Suppressor macrophage treated with lipopolysaccharide for 1 hour (primary cell): ENCODE data around the gene NYAP2.

Experiments
- DNase-seq, 3 donors: peaks; one replicate each; pipeline ENCODE4 v3.0.0-alpha.2; 2020 to 2022

Gene NYAP2

DNA sequence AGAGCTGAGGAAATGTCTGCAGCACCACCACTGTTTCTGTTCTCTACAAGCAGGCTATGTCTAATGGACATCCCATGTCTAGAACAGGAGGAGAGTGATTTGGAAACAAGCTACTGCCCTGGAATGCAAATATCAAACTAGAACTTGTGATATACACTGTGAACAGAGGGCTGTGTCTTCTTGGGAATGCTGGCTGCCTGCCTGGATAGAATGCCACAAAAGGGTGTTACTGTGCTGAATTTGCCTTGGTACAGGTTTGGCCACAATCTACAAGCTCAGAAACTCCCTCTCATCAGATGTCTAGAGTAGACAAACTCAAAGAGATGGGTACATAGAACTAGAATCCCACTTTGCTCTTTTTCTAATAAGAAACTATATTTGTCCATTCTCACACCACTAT, 170.5 kb downstream of the NYAP2 start:
- no peak for DNase-seq

- DNase-seq, result no peak
Observed at GRCh38 chr2:225573603-225574002, 174.1 kb downstream of the NYAP2 start.

GRCh38 chr2:225574582-225575138, 175.2 kb downstream of the NYAP2 start:
- DNase-seq, result no peak

- DNase-seq, result no peak
Observed at GRCh38 chr2:225581135-225581534, 181.6 kb downstream of the NYAP2 start.

DNA sequence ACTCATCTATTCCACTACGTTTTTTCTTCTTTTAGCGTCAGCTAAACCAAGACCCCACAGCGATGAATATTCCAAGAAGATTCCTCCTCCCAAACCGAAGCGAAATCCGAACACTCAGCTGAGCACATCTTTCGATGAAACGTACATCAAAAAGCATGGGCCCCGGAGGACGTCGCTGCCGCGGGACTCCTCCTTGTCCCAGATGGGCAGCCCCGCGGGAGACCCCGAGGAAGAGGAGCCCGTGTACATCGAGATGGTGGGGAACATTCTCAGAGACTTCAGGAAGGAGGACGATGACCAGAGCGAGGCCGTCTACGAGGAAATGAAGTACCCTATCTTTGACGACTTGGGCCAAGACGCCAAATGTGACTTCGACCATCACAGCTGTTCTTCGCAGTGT, 182.4 kb downstream of the NYAP2 start:
- DNase-seq, result no peak

- DNase-seq, result no peak
Observed at GRCh38 chr2:225582355-225583116, 183.0 kb downstream of the NYAP2 start.

GRCh38 chr2:225584796-225585195, 185.3 kb downstream of the NYAP2 start:
- DNase-seq, result no peak

DNA sequence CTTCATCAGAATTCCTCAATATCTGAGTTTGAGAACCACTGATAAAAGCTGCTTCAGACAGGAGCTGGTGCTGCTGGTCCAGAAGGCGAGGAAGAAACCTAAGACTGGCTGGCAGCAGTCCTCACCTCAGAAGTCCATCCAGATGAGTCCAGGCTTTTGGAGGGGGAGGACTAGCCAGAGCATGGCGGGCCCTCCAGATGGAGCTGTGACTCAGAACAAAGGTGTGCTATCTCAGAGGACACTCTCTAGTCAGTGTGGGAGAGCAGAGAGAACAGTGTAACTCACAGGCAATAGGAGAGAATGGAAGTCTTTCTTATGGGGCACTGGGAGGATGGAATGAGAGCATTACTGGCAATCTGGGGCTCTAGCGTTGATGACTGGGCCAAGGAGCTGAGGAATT, 191.4 kb downstream of the NYAP2 start:
- no peak for DNase-seq

DNA sequence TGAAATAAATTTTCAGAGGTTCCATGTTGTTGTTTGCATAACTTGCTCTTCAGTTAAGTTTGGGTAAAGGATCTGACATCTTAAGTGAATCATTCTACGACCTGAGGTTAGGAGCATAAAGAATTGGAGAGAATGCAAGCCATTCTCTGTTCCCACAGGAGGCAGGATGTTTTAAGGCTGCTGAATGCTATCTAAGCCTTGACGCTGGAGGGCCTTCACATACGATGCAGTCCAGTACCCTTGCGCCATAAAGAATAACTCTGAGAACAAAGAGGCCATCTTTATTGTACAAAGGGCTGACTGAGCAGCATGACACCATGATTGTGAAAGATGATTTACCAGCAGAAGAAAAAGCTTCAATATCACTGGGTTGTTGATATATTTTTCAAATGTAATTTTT, 198.4 kb downstream of the NYAP2 start:
- DNase-seq, result no peak

DNA sequence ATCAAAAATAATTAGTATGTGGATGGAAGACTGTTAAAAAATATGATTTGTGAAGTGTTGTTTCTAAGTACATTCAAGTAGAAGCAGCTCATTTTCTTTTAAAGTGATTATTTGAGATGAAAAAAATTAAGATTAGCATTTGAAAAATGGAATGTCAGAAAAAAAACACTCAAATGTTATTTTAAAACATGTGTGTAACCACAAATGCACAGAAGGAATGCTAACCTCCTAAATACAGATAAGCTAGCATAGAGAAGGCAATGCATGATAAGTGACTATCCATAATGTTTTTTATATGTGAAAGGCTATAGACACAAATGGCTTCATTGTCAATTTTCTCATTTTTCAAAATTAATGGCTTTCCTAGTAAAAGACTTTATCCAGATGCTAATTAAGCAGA, 198.9 kb downstream of the NYAP2 start:
- DNase-seq, result no peak

- no peak for DNase-seq
Observed at GRCh38 chr2:225598897-225599296, 199.4 kb downstream of the NYAP2 start.

DNA sequence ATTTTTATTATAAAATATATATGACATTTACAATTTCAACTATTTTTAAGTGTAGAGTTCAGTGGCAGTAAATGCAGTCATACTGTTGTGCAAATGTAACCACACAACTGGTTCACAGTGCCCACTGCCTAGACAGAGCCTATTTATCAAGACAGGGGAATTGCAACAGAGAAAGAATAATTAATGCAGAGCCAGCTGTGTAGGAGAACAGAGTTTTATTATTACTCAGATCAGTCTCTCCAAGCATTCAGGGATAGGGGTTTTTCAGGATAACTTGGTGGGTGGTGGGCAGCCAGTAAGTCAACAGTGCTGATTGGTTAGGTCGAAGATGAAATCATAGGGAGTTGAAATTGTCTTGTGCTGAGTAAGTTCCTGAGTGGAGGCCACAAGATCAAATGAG, 200.3 kb downstream of the NYAP2 start:
- no peak for DNase-seq

DNA sequence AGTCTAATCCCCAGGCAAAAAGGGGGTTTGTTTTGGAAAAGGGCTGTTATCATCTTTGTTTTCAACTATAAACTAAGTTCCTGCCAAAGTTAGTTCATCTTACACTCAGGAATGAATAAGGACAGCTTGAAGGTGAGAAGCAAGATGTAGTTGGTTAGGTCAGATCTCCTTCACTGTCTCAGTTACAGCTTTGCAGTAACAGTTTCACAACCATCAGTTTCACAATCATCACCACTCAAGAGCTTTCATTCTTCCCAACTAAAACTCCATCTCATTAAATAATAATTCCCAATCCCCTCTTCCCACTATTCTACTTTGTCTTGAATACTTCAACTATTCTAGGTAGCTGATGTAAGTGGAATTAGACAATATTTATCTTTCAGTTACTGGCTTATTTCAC, 200.9 kb downstream of the NYAP2 start:
- DNase-seq, result no peak

DNA sequence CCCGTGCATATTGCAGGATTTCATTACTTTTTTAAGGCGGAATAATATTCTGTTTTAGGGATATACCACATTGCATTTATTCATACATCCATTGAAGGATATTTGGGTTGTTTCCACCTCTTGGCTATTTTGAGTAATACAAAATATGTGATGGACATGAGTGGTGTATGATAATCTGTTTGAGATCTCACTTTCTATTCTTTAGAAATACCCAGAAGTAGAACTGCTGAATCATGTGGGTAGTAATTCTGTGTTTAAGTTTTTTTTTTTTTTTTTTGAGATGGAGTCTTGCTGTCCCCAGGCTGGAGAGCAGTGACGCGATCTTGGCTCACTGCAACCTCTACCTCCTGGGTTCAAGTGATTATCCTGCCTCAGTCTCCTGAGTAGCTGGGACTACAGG, 201.4 kb downstream of the NYAP2 start:
- DNase-seq, result no peak

DNA sequence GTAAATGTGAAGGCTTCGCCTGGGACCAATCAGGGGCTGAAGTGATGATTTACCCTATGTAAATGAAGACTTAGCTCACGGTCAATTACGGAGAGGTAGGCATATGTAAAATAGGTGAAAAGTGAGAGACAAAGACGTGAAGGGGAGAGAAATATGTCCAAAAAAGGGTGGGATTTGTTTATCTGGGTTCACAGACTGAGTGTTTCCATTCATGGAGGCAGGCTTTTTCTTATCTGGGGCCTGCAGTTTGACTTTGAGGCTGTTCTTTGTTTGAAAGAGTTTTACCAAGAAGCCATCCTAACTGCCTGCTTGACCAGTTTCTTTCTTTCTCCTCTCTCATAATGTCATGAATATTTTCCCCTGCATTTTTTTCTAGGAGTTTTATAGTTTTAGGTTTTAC, 202.7 kb downstream of the NYAP2 start:
- no peak for DNase-seq

DNA sequence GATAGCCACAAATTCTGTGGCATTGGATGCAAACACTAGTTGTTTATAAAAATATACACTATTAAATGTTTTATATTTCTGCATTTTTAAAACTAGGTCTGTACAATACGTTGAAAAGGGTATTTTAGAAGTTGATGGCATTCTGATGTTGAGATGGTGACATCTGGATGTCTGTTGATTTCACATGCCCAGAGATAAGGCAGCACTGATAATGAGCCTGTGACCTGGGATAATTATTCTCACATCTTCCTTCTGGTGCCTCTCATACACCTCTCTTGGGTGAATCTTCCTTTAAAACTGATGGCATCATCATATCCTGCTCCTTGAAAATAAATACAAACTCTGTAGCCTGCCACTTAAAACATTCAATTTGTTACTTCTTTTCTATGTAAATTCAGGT, 208.6 kb downstream of the NYAP2 start:
- DNase-seq, result no peak

DNA sequence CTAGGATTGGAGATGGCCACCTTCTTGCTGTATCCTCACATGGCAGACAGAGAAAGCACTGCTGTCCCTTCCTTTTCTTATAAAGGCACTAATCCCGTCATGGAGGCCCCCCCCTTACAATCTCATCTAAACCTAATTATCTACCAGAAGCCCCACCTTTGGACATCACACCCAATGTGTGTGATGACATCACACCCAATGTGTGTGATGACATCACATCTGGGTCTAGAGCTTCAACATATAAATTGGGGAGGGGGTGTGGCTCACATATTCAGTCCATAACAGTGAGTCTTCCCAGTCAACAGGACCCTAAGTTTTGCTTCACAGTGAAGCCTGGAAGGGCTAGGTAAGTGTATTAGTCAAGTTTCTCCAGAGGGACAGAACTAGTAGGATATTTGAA, 213.1 kb downstream of the NYAP2 start:
- DNase-seq, result no peak

GRCh38 chr2:225614915-225615314, 215.4 kb downstream of the NYAP2 start:
- DNase-seq, result no peak

DNA sequence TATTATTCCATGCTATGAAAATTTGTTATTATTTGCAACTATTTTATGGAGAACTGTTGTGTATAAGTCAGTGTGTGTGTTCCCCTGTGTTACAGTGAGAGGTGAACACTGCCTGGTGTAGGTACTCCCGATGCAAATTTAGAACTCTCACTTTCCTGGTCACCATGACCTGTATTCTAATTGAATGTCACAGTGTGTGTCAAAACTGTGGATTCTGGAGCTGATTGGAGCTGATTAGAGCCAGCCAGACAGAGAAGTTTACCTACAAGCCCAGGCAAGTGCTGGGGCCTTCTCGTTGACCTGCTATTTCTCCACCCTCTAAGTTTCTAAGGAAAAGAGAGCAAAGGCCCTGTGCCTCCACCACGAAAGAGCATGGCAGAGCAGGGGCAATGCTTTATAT, 216.0 kb downstream of the NYAP2 start:
- DNase-seq, result no peak

DNA sequence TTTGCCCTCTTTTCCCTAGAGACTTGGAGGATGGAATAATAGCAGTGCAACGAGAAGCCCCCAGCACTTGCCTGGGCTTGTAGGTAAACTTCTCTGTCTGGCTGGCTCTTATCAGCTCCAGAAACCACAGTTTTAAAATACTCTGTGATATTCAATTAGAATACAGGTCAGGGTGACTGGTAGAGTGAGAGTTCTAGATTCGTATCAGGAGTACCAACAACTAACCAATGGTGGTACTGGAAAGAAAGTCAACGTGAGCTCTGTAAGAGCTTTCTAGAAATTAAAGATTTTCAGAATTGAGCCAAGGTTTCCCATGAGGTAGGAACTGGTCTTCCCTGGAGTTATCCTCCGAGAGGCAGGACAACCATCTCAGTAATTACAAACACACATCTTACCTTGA, 216.9 kb downstream of the NYAP2 start:
- no peak for DNase-seq

DNA sequence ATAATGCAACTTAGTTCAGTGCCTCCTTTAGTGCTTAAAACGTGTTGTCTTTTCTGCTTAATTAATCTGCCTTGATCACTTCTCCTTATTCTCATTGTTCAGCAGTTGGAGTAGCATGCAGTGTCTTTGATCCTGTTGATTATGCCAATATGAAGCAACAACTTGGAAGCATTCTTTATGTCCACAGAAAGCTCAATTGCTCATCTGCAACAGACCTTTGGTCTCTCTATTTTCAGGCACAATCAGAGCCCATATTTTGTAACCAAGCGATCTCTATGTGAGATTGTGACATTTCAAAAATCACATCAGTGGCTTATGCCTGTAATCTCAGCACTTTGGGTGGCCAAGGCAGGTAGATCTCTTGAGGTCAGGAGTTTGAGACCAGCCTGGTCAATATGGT, 217.3 kb downstream of the NYAP2 start:
- DNase-seq, result no peak

DNA sequence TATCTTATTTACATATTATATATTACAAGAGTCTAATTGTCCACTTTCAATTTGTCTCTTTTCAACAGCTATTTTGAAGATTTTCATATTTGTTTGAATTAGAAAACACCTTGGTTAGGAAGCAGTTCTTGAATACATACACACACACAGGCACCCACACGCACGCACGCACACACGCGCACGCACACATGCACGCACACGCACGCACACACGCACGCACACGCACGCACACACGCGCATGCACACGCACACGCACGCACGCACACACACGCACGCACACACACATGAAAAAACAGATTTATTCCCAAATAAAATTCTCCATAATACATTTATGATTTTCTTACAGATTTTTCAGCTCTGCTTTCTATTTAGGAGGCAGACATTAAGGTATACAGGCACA, 220.7 kb downstream of the NYAP2 start:
- DNase-seq, result no peak

DNA sequence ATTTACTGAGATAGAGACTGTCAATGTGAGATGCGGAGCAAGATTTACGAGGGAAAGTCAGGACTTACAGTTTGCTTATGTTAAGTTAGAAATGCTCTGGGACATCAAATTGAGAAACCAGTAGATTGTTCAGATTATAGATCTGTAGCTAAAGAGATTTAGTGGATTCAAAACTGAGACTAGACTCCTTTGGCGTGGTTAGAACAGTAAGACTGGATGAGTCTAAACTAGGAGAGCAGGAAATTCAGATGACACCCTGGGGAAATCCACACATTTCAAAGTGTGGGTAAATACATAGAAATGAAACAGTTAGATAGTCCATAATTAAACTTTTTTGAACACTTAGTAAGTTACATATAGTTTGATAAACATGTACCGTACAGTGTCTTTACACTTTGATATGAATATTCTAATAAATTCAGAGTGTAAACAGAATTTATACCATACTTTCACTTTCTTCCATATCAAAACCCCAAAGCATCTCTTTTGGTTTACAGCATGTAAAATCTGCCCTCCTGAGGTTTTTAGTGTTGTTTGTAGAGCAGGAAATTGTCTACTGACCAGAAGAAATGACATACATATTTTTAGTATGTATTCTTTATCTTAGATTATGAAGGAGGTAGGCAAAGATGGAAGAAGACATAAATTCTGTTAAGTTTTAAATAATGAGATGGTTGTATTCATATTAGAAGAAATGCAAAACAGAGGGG, 231.5 kb downstream of the NYAP2 start:
- no peak for DNase-seq

DNA sequence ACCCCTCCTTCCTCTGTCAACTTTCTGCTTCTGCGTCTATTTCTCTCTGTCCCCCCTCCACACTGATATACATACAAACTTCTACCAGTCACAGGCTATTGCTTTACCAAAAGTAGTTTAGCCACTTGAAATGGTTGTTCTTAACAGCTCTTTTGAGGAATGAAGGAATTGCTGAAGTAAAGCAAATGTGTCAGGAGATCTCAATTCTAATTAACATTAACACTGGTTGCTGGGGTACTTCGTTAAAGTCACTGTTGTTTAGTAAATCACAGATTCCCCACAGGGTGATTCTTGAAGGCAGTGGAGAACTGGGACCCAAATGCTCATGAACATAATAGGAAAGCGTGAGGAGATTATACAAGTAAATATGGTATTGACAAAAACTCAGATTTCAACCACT, 232.8 kb downstream of the NYAP2 start:
- DNase-seq, result no peak

GRCh38 chr2:225636558-225636957, 237.0 kb downstream of the NYAP2 start:
- no peak for DNase-seq
